H9 (cell line): ENCODE measurements around the gene UQCR10. TPM values are rescaled to one million over a fixed set of nuclear protein-coding genes. Genes with fewer than 3 reads are reported as not detected.

Experiments
- DNase-seq: peaks from one replicate; pipeline ENCODE4 v3.0.0-alpha.2; 2017
- H2AFZ ChIP-seq: one replicate; pipeline ENCODE4 v1.6.1; 2013; ENCODE audit warnings: mild to moderate bottlenecking, low read length, control low read depth, moderate library complexity
- H2AK5ac ChIP-seq: 2 replicates; pipeline ENCODE4 v1.6.1; 2013; ENCODE audit warnings: low read length, control low read depth, mixed read lengths; ENCODE audit not compliant: insufficient read length
- H2BK120ac ChIP-seq: one replicate; pipeline ENCODE4 v1.6.1; 2013; ENCODE audit warnings: low read depth, mild to moderate bottlenecking, low read length, control low read depth, inconsistent platforms; ENCODE audit not compliant: poor library complexity, severe bottlenecking
- H2BK12ac ChIP-seq: 2 replicates; pipeline ENCODE4 v1.6.1; 2013; ENCODE audit warnings: low read length, control low read depth, mixed read lengths, low read depth; ENCODE audit not compliant: insufficient read length
- H2BK15ac ChIP-seq: 2 replicates; pipeline ENCODE4 v1.6.1; 2013; ENCODE audit warnings: low read depth, low read length, control low read depth
- H2BK20ac ChIP-seq: one replicate; pipeline ENCODE4 v1.6.1; 2013; ENCODE audit warnings: low read depth, mild to moderate bottlenecking, low read length, control low read depth, inconsistent platforms; ENCODE audit not compliant: poor library complexity, severe bottlenecking
- H2BK5ac ChIP-seq: 2 replicates; pipeline ENCODE4 v1.6.1; 2013; ENCODE audit warnings: low read length, control low read depth, mixed read lengths; ENCODE audit not compliant: insufficient read length
- H3K14ac ChIP-seq: 2 replicates; pipeline ENCODE4 v1.6.1; 2013; ENCODE audit warnings: low read length, control low read depth; ENCODE audit not compliant: insufficient read depth
- H3K18ac ChIP-seq: 2 replicates; pipeline ENCODE4 v1.6.1; 2013; ENCODE audit warnings: low read depth, mild to moderate bottlenecking, mixed read lengths, low read length, control low read depth; ENCODE audit not compliant: insufficient read length
- H3K23ac ChIP-seq: 2 replicates; pipeline ENCODE4 v1.6.1; 2013; ENCODE audit warnings: low read length, control low read depth, mixed read lengths, low read depth; ENCODE audit not compliant: insufficient read length
- H3K23me2 ChIP-seq: 2 replicates; pipeline ENCODE4 v1.6.1; 2013; ENCODE audit warnings: low read depth, mild to moderate bottlenecking, mixed read lengths, low read length, control low read depth; ENCODE audit not compliant: insufficient read length, poor library complexity, severe bottlenecking
- H3K27ac ChIP-seq: 2 replicates; pipeline ENCODE4 v1.5.1; 2013; ENCODE audit warnings: low read length, control low read depth, mixed read lengths, low read depth; ENCODE audit not compliant: insufficient read length
- H3K27me3 ChIP-seq: 2 replicates; pipeline ENCODE4 v1.6.1; 2013; ENCODE audit warnings: low read length, control low read depth, inconsistent platforms; ENCODE audit not compliant: insufficient read depth
- H3K4ac ChIP-seq: 2 replicates; pipeline ENCODE4 v1.6.1; 2013; ENCODE audit warnings: low read depth, mild to moderate bottlenecking, control low read depth, inconsistent platforms, low read length, moderate library complexity
- H3K4me1 ChIP-seq: 2 replicates; pipeline ENCODE4 v1.6.1; 2013; ENCODE audit warnings: low read length, control low read depth, inconsistent platforms; ENCODE audit not compliant: insufficient read depth
- H3K4me2 ChIP-seq: 2 replicates; pipeline ENCODE4 v1.6.1; 2013; ENCODE audit warnings: low read length, control low read depth, mixed read lengths; ENCODE audit not compliant: insufficient read length, insufficient read depth
- H3K56ac ChIP-seq: 2 replicates; pipeline ENCODE4 v1.6.1; 2013; ENCODE audit warnings: low read depth, mild to moderate bottlenecking, mixed read lengths, low read length, control low read depth; ENCODE audit not compliant: insufficient read length
- H3K79me1 ChIP-seq: 2 replicates; pipeline ENCODE4 v1.6.1; 2013; ENCODE audit warnings: low read depth, mild to moderate bottlenecking, moderate library complexity, low read length, control low read depth, inconsistent platforms; ENCODE audit not compliant: insufficient read depth, poor library complexity, severe bottlenecking
- H3K79me2 ChIP-seq: 2 replicates; pipeline ENCODE4 v1.6.1; 2013; ENCODE audit warnings: low read length, control low read depth, inconsistent platforms; ENCODE audit not compliant: insufficient read depth
- H3K9ac ChIP-seq: 2 replicates; pipeline ENCODE4 v1.6.1; 2013; ENCODE audit warnings: low read length, control low read depth, mixed read lengths; ENCODE audit not compliant: insufficient read length; ENCODE audit errors: extremely low read depth
- H3K9me3 ChIP-seq: one replicate; pipeline ENCODE4 v1.6.1; 2013; ENCODE audit warnings: low read depth, low read length, inconsistent platforms; ENCODE audit not compliant: control insufficient read depth
- H3T11ph ChIP-seq: one replicate; pipeline ENCODE4 v1.6.1; 2013; ENCODE audit warnings: mild to moderate bottlenecking, low read length, control low read depth, inconsistent platforms
- H4K20me1 ChIP-seq: one replicate; pipeline ENCODE4 v1.6.1; 2013; ENCODE audit not compliant: control insufficient read depth, insufficient read length, insufficient read depth
- H4K5ac ChIP-seq: 2 replicates; pipeline ENCODE4 v1.6.1; 2013; ENCODE audit warnings: low read depth, mild to moderate bottlenecking, mixed read lengths, low read length, control low read depth; ENCODE audit not compliant: insufficient read length
- H4K8ac ChIP-seq: replicated peaks from 2 replicates; pipeline ENCODE4 v1.6.1; 2013; ENCODE audit warnings: low read length, control low read depth, mixed read lengths, low read depth; ENCODE audit not compliant: insufficient read length
- H4K91ac ChIP-seq: 2 replicates; pipeline ENCODE4 v1.6.1; 2013; ENCODE audit warnings: low read depth, mild to moderate bottlenecking, moderate library complexity, mixed read lengths, low read length, control low read depth; ENCODE audit not compliant: insufficient read length
- H3K27ac Mint-ChIP-seq, 3 experiments: 2 replicates in 2 of 3; 3 replicates in 1 of 3; pipeline ENCODE4 v1.8.0; 2020 to 2021; ENCODE audit warnings: mixed read lengths in 3 of 3, mild to moderate bottlenecking in 1 of 3, moderate library complexity in 1 of 3
- H3K27me3 Mint-ChIP-seq: 2 replicates; pipeline ENCODE4 v1.8.0; 2021; ENCODE audit warnings: low read depth, mild to moderate bottlenecking, moderate library complexity, mixed read lengths
- H3K36me3 Mint-ChIP-seq, 3 experiments: 2 replicates in 2 of 3; 3 replicates in 1 of 3; pipeline ENCODE4 v1.8.0; 2020 to 2021; ENCODE audit warnings: low read depth in 3 of 3, mixed read lengths in 3 of 3; ENCODE audit not compliant: insufficient read depth in 1 of 3
- H3K4me1 Mint-ChIP-seq, 2 experiments: 2 replicates each; pipeline ENCODE4 v1.8.0; 2020; ENCODE audit warnings: mixed read lengths in 2 of 2
- H3K4me3 Mint-ChIP-seq, 2 experiments: 2 replicates in 1 of 2; 3 replicates in 1 of 2; pipeline ENCODE4 v1.8.0; 2020 to 2021; ENCODE audit warnings: mild to moderate bottlenecking in 2 of 2, mixed read lengths in 2 of 2, moderate library complexity in 1 of 2
- H3K9me3 Mint-ChIP-seq, 2 experiments: 2 replicates in 1 of 2; 3 replicates in 1 of 2; pipeline ENCODE4 v1.8.0; 2020; ENCODE audit warnings: mild to moderate bottlenecking in 2 of 2, mixed read lengths in 2 of 2, moderate library complexity in 1 of 2
- CTCF ChIP-seq: fragments of 200-600 bp; sonication (generic); conservative IDR thresholded peaks from 3 replicates; pipeline ENCODE4 v1.8.0; 2021; ENCODE audit warnings: antibody characterized with exemption, mild to moderate bottlenecking
- WGBS: extraction: QIAGEN DNeasy Blood & Tissue Kit; methylation state at CpG from one replicate; pipeline ENCODE4 v1.1.7; 2013; ENCODE audit warnings: missing lambda C conversion rate, low lambda C conversion rate, mixed read lengths; ENCODE audit not compliant: insufficient read length; ENCODE audit errors: extremely low coverage; 5-methylcytosine and 5-hydroxymethylcytosine counted together
- total RNA-seq: library from RNA; stranded (reverse); gene quantifications from 2 replicates; pipeline ENCODE4 v1.2.1, GENCODE V29; 2021

The UQCR10 gene
- total RNA-seq, 1 experiment from 2014 or later, result 124 TPM

- H3K9me3 ChIP-seq, result no peaks in the 10 kb centered on the region
- no peak overlapping the region for H3K56ac ChIP-seq
- no peak overlapping the region for H2BK5ac ChIP-seq
- no peaks in the 10 kb centered on the region for H4K20me1 ChIP-seq
- H3K4me1 ChIP-seq, result no peaks in the 10 kb centered on the region
- H2BK20ac ChIP-seq, result no peak overlapping the region
- no peaks in the 10 kb centered on the region for H3K79me1 ChIP-seq
- no peak overlapping the region for H2AFZ ChIP-seq
- H3K4me2 ChIP-seq, result no peak overlapping the region
- no peak overlapping the region for H3K14ac ChIP-seq
- DNase-seq, result no peak
- H3K23ac ChIP-seq, result no peak overlapping the region
- H3K27me3 Mint-ChIP-seq, result no peaks in the 10 kb centered on the region
- no peak overlapping the region for H3T11ph ChIP-seq
- H3K79me2 ChIP-seq, result no peaks in the 10 kb centered on the region
- no peak overlapping the region for H4K8ac ChIP-seq
- no peak overlapping the region for H3K27ac ChIP-seq
- no peak overlapping the region for H4K5ac ChIP-seq
- H3K27me3 ChIP-seq, result no peaks in the 10 kb centered on the region
- no CpG with 5 or more reads among the region's 5 CpGs for WGBS
- no peak overlapping the region for H3K18ac ChIP-seq
- H2BK120ac ChIP-seq, result no peak overlapping the region
- no peak overlapping the region for H3K9ac ChIP-seq
- H3K36me3 Mint-ChIP-seq, result peaks cover 2 to 58% (median 29%) of the 10 kb centered on the region in 3 experiments; a peak in 6 of 7 replicates
- H3K27ac Mint-ChIP-seq, result 0 out of 7 replicates have a peak overlapping the region, but pooled peaks of 1 of the 3 experiments have one; percentile 53
- no peaks in the 10 kb centered on the region for H3K9me3 Mint-ChIP-seq
- no peak overlapping the region for H2BK12ac ChIP-seq
- H2BK15ac ChIP-seq, result no peak overlapping the region
- H4K91ac ChIP-seq, result no peak overlapping the region
- H3K4ac ChIP-seq, result no peak overlapping the region
- H3K4me1 Mint-ChIP-seq, result peaks cover 17 to 22% of the 10 kb centered on the region in 2 experiments
- H3K4me3 Mint-ChIP-seq, result no peak overlapping the region
- H3K23me2 ChIP-seq, result no peaks in the 10 kb centered on the region
- H2AK5ac ChIP-seq, result no peak overlapping the region
- TF ChIP-seq CTCF, result no peak
These were observed 22.9 kb downstream of the UQCR10 start for GRCh38 chr22:29790061-29790460.
